Measurements from ENCODE around the gene CAPG.
"Not testable (repeated sequence)": the region's sequence is repeated elsewhere in the genome, so short reads cannot be mapped to it uniquely, and the experiment has no call there.

Gene CAPG

GRCh38 chr2:85376291-85377065 lies 33.7 kb downstream of the CAPG start:
- Histone ChIP-seq H3K4me1 (ENCODE audit: control insufficient read depth, insufficient read depth, low read length, unreplicated experiment) (no peaks in the 10 kb centered on the region), H2AFZ (ENCODE audit: low read length, unreplicated experiment) (no peak overlapping the region), H3K27ac (ENCODE audit: low read depth, low read length) (no peak overlapping the region), H3K4me3 (ENCODE audit: low read depth, low read length) (no peak overlapping the region), H3K79me2 (ENCODE audit: control insufficient read depth, insufficient read depth, low read length, unreplicated experiment) (no peaks in the 10 kb centered on the region), H3K36me3 (ENCODE audit: insufficient read depth, low read length) (peaks cover 50% of the 10 kb centered on the region), H3K27me3 (ENCODE audit: insufficient read depth, low read length) (no peaks in the 10 kb centered on the region)

DNA sequence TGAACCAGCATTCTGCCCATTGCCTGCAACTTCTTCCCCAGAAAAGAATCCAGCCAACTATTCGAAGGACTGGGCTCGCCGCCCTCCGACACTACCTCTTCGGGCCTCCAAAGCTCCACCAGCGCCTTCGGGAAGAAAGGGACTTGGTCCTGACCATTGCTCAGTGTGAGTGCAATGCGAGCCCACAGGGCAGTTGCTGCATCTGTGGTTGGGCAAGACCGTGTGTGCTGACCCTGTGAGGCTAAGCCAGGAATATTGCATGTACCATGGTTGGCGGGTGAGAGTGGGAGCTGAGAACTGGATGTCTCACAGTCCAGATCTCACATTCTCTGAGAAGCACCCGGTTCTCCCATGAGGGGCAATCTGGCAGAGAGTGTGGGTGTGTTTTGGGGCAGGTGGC lies 39.1 kb downstream of the CAPG start:
- Histone ChIP-seq H3K79me2 (ENCODE audit: control insufficient read depth, insufficient read depth, low read length, unreplicated experiment) (no peaks in the 10 kb centered on the region), H3K27ac (ENCODE audit: low read depth, low read length) (no peak overlapping the region), H3K4me1 (ENCODE audit: control insufficient read depth, insufficient read depth, low read length, unreplicated experiment) (peaks cover 7% of the 10 kb centered on the region), H3K36me3 (ENCODE audit: insufficient read depth, low read length) (peaks cover 9% of the 10 kb centered on the region; the same call in 1 of the 2 replicates), H3K4me3 (ENCODE audit: low read depth, low read length) (no peak overlapping the region), H2AFZ (ENCODE audit: low read length, unreplicated experiment) (no peak overlapping the region), H3K27me3 (ENCODE audit: insufficient read depth, low read length) (no peaks in the 10 kb centered on the region)

DNA sequence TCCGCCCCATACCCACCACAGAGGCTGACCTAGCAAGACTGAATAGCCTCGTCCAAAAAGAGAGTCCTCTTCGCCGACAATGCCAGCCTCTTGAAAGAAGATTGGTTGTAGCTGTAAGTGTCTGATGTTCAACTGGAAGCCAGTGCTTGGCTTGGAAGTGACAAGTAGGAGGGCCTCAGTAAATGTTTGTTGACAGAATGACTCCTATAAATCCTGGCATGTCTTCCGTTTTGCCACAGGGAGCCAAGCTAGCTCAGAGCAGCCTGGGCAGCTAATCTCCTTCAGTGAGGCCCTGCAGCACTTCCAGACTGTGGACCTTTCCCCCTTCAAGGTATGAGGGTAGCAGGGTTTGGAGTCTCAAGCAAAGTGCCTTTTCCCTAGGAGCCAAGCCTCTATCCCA lies 40.7 kb downstream of the CAPG start:
- no peaks in the 10 kb centered on the region for H3K27me3 ChIP-seq (ENCODE audit: insufficient read depth, low read length)
- H2AFZ ChIP-seq (ENCODE audit: low read length, unreplicated experiment), result no peak overlapping the region
- no peaks in the 10 kb centered on the region for H3K79me2 ChIP-seq (ENCODE audit: control insufficient read depth, insufficient read depth, low read length, unreplicated experiment)
- peaks cover 3% of the 10 kb centered on the region; the same call in 1 of the 2 replicates for H3K36me3 ChIP-seq (ENCODE audit: insufficient read depth, low read length)
- H3K27ac ChIP-seq (ENCODE audit: low read depth, low read length), result no peak overlapping the region
- peaks cover 7% of the 10 kb centered on the region for H3K4me1 ChIP-seq (ENCODE audit: control insufficient read depth, insufficient read depth, low read length, unreplicated experiment)
- no peak overlapping the region for H3K4me3 ChIP-seq (ENCODE audit: low read depth, low read length)

GRCh38 chr2:85368921-85369320 lies 41.2 kb downstream of the CAPG start:
- H3K36me3 ChIP-seq (ENCODE audit: insufficient read depth, low read length), result peaks cover 3% of the 10 kb centered on the region; the same call in 1 of the 2 replicates

DNA sequence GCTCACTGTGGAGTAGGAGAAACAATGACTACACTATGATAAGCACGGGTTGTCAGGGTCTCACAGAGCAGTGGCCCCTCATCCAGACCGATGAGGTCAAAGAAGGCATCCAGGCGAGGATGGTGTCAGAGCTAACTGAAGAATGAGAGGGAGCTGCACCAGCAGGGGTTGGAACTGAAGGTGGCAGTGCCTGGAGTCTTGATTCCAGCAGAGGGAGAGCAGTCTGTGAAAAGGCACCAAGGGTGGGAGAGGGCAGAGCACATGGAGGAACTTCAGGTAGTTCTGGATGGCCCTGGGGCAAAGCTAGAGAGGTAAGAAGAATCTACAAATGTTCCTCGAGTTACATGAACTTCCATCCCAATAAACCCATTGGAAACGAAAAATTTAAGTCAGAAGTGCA lies 43.0 kb downstream of the CAPG start:
- H2AFZ ChIP-seq (ENCODE audit: low read length, unreplicated experiment), result no peak overlapping the region
- no peaks in the 10 kb centered on the region for H3K36me3 ChIP-seq (ENCODE audit: insufficient read depth, low read length)
- H3K27me3 ChIP-seq (ENCODE audit: insufficient read depth, low read length), result no peaks in the 10 kb centered on the region
- H3K79me2 ChIP-seq (ENCODE audit: control insufficient read depth, insufficient read depth, low read length, unreplicated experiment), result no peaks in the 10 kb centered on the region
- no peak overlapping the region for H3K27ac ChIP-seq (ENCODE audit: low read depth, low read length)
- H3K4me3 ChIP-seq (ENCODE audit: low read depth, low read length), result no peak overlapping the region
- peaks cover 7% of the 10 kb centered on the region for H3K4me1 ChIP-seq (ENCODE audit: control insufficient read depth, insufficient read depth, low read length, unreplicated experiment)

More at GRCh38 chr2:85368921-85369320, 41.2 kb downstream of the CAPG start:
- Histone ChIP-seq H2AFZ (ENCODE audit: low read length, unreplicated experiment) (no peak overlapping the region), H3K4me3 (ENCODE audit: low read depth, low read length) (no peak overlapping the region), H3K27ac (ENCODE audit: low read depth, low read length) (no peak overlapping the region), H3K4me1 (ENCODE audit: control insufficient read depth, insufficient read depth, low read length, unreplicated experiment) (peaks cover 7% of the 10 kb centered on the region), H3K27me3 (ENCODE audit: insufficient read depth, low read length) (no peaks in the 10 kb centered on the region), H3K79me2 (ENCODE audit: control insufficient read depth, insufficient read depth, low read length, unreplicated experiment) (no peaks in the 10 kb centered on the region)

DNA sequence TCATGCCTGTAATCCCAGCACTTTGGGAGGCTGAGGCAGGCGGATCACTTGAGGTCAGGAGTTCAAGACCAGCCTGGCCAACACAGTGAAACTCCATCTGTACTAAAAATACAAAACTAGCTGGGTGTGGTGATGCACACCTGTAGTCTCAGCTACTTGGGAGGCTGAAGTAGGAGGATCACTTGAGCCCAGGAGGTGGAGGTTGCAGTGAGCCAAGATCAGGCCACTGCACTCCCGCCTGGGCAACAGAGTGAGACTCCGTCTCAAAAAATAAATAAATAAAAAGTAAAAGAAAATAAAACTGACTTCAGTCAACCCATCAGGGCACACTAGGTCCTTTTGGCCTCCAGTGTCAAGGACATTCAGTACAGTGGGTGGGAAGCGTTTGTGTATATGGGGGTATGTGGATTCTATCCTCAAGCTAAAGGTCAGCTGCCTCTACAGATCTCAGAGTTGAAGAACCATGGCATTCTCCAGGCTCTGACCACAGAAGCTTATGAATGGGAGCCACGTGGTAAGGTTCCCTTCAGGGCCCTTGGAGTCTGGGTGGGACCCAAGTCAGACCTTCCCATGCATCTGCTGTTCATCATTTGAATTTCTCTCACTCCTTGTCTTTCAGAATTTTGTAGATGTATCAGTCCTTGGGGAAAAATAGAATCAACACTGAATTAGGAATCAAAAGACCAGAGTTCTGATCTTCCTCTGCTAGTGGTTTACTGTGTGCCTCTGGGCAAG lies 47.3 kb downstream of the CAPG start:
- H3K4me1 ChIP-seq (ENCODE audit: control insufficient read depth, insufficient read depth, low read length, unreplicated experiment); H2AFZ ChIP-seq (ENCODE audit: low read length, unreplicated experiment); H3K36me3 ChIP-seq (ENCODE audit: insufficient read depth, low read length); H3K79me2 ChIP-seq (ENCODE audit: control insufficient read depth, insufficient read depth, low read length, unreplicated experiment); H3K27me3 ChIP-seq (ENCODE audit: insufficient read depth, low read length); H3K4me3 ChIP-seq (ENCODE audit: low read depth, low read length); H3K27ac ChIP-seq (ENCODE audit: low read depth, low read length): not testable (repeated sequence)

DNA sequence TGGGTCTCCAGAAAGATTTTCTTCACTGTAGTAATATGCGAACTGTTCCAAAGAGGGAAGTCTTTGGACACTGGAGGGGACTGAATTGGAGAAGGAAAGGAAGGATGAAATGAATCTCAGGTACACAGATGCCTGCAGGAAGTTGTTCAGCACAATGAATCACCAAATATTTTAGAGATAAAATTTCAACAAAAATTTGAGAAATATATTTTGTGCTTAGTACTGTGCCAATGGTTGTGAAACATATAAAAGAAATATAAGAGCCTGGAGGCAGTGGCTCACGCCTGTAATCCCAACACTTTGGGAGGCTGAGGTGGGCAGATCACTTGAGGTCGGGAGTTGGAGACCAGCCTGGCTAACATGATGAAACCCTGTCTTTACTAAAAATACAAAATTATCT lies 52.4 kb downstream of the CAPG start:
- no peak overlapping the region for H3K27ac ChIP-seq (ENCODE audit: low read depth, low read length)
- no peak overlapping the region for H2AFZ ChIP-seq (ENCODE audit: low read length, unreplicated experiment)
- H3K27me3 ChIP-seq (ENCODE audit: insufficient read depth, low read length), result no peaks in the 10 kb centered on the region
- peaks cover 25% of the 10 kb centered on the region for H3K79me2 ChIP-seq (ENCODE audit: control insufficient read depth, insufficient read depth, low read length, unreplicated experiment)
- H3K36me3 ChIP-seq (ENCODE audit: insufficient read depth, low read length), result no peaks in the 10 kb centered on the region
- no peak overlapping the region for H3K4me3 ChIP-seq (ENCODE audit: low read depth, low read length)
- H3K4me1 ChIP-seq (ENCODE audit: control insufficient read depth, insufficient read depth, low read length, unreplicated experiment), result peaks cover 24% of the 10 kb centered on the region

GRCh38 chr2:85356186-85356585 lies 54.0 kb downstream of the CAPG start:
- Histone ChIP-seq H3K4me3 (ENCODE audit: low read depth, low read length) (no peak overlapping the region), H3K36me3 (ENCODE audit: insufficient read depth, low read length) (no peaks in the 10 kb centered on the region), H3K27ac (ENCODE audit: low read depth, low read length) (no peak overlapping the region), H3K4me1 (ENCODE audit: control insufficient read depth, insufficient read depth, low read length, unreplicated experiment) (peaks cover 27% of the 10 kb centered on the region), H2AFZ (ENCODE audit: low read length, unreplicated experiment) (no peak overlapping the region), H3K27me3 (ENCODE audit: insufficient read depth, low read length) (no peaks in the 10 kb centered on the region), H3K79me2 (ENCODE audit: control insufficient read depth, insufficient read depth, low read length, unreplicated experiment) (peaks cover 25% of the 10 kb centered on the region)

GRCh38 chr2:85355521-85355920 lies 54.6 kb downstream of the CAPG start:
- peak overlapping the region; percentile 94 for H2AFZ ChIP-seq (ENCODE audit: low read length, unreplicated experiment)

DNA sequence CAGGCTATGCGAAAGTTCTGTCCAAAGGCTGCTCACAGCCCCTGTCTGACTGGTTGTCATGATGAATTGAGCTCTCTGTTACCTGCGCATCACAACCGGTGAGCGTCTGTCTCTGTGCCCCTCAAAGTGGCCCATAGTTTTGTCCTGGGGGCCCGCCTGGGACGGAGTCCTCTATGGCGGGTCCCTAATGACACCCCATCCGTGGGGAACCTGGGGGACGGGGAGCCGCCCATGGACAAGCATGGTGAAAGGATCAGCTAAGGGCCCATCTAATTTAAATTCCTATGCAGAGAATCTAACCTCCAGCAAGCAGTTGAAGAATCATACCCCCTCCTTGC lies 55.1 kb downstream of the CAPG start:
- Histone ChIP-seq H3K27ac (ENCODE audit: low read depth, low read length) (peak overlapping the region; percentile 20; the same call in 1 of the 2 replicates), H2AFZ (ENCODE audit: low read length, unreplicated experiment) (peak overlapping the region; percentile 94), H3K36me3 (ENCODE audit: insufficient read depth, low read length) (peaks cover 6% of the 10 kb centered on the region; the same call in 1 of the 2 replicates), H3K27me3 (ENCODE audit: insufficient read depth, low read length) (no peaks in the 10 kb centered on the region), H3K4me1 (ENCODE audit: control insufficient read depth, insufficient read depth, low read length, unreplicated experiment) (peaks cover 27% of the 10 kb centered on the region), H3K4me3 (ENCODE audit: low read depth, low read length) (peak overlapping the region; percentile 90), H3K79me2 (ENCODE audit: control insufficient read depth, insufficient read depth, low read length, unreplicated experiment) (peaks cover 25% of the 10 kb centered on the region)

More at GRCh38 chr2:85355521-85355920, 54.6 kb downstream of the CAPG start:
- H3K36me3 ChIP-seq (ENCODE audit: insufficient read depth, low read length), result peaks cover 3% of the 10 kb centered on the region; the same call in 1 of the 2 replicates
- no peaks in the 10 kb centered on the region for H3K27me3 ChIP-seq (ENCODE audit: insufficient read depth, low read length)
- H3K27ac ChIP-seq (ENCODE audit: low read depth, low read length), result no peak overlapping the region
- H3K4me1 ChIP-seq (ENCODE audit: control insufficient read depth, insufficient read depth, low read length, unreplicated experiment), result peaks cover 27% of the 10 kb centered on the region
- peaks cover 25% of the 10 kb centered on the region for H3K79me2 ChIP-seq (ENCODE audit: control insufficient read depth, insufficient read depth, low read length, unreplicated experiment)
- H3K4me3 ChIP-seq (ENCODE audit: low read depth, low read length), result peak overlapping the region; percentile 90

All from ACC112 (cell line).